Measurements from ENCODE around the gene UBASH3A.

Gene UBASH3A

GRCh38 chr21:42475526-42476387 lies 72.1 kb downstream of the UBASH3A start:
- H3K27me3 ChIP-seq (ENCODE audit: insufficient read depth, low read length), result no peaks in the 10 kb centered on the region
- H3K9ac ChIP-seq (ENCODE audit: low read depth, low read length), result no peak overlapping the region
- H3K4me3 ChIP-seq (ENCODE audit: low read length), result no peak overlapping the region
- H3K9me3 ChIP-seq (ENCODE audit: insufficient read depth, low read depth, low read length), result no peaks in the 10 kb centered on the region
- H3K36me3 ChIP-seq (ENCODE audit: insufficient read depth, low read depth, low read length), result no peaks in the 10 kb centered on the region
- no peak overlapping the region for H3K27ac ChIP-seq (ENCODE audit: low read length)
- peaks cover 10% of the 10 kb centered on the region for H3K4me1 ChIP-seq (ENCODE audit: insufficient read depth, low read length)

GRCh38 chr21:42476388-42477331 lies 73.0 kb downstream of the UBASH3A start:
- no peaks in the 10 kb centered on the region for H3K27me3 ChIP-seq (ENCODE audit: insufficient read depth, low read length)
- no peak overlapping the region for H3K27ac ChIP-seq (ENCODE audit: low read length)
- H3K36me3 ChIP-seq (ENCODE audit: insufficient read depth, low read depth, low read length), result no peaks in the 10 kb centered on the region
- H3K9ac ChIP-seq (ENCODE audit: low read depth, low read length), result no peak overlapping the region
- no peak overlapping the region for H3K4me3 ChIP-seq (ENCODE audit: low read length)
- peaks cover 10% of the 10 kb centered on the region for H3K4me1 ChIP-seq (ENCODE audit: insufficient read depth, low read length)
- no peaks in the 10 kb centered on the region for H3K9me3 ChIP-seq (ENCODE audit: insufficient read depth, low read depth, low read length)

- Histone ChIP-seq H3K4me3 (ENCODE audit: low read length) (no peak overlapping the region), H3K4me1 (ENCODE audit: insufficient read depth, low read length) (peaks cover 10% of the 10 kb centered on the region), H3K27me3 (ENCODE audit: insufficient read depth, low read length) (no peaks in the 10 kb centered on the region), H3K9me3 (ENCODE audit: insufficient read depth, low read depth, low read length) (no peaks in the 10 kb centered on the region), H3K9ac (ENCODE audit: low read depth, low read length) (no peak overlapping the region), H3K36me3 (ENCODE audit: insufficient read depth, low read depth, low read length) (no peaks in the 10 kb centered on the region), H3K27ac (ENCODE audit: low read length) (no peak overlapping the region)
These were observed 74.8 kb downstream of the UBASH3A start for GRCh38 chr21:42478504-42478903.

GRCh38 chr21:42479582-42479981 lies 75.9 kb downstream of the UBASH3A start:
- Histone ChIP-seq H3K36me3 (ENCODE audit: insufficient read depth, low read depth, low read length) (no peaks in the 10 kb centered on the region), H3K4me1 (ENCODE audit: insufficient read depth, low read length) (peaks cover under 1% of the 10 kb centered on the region; the same call in 1 of the 2 replicates), H3K4me3 (ENCODE audit: low read length) (no peak overlapping the region), H3K27ac (ENCODE audit: low read length) (no peak overlapping the region), H3K27me3 (ENCODE audit: insufficient read depth, low read length) (no peaks in the 10 kb centered on the region), H3K9ac (ENCODE audit: low read depth, low read length) (no peak overlapping the region), H3K9me3 (ENCODE audit: insufficient read depth, low read depth, low read length) (no peaks in the 10 kb centered on the region)

- Histone ChIP-seq H3K27me3 (ENCODE audit: insufficient read depth, low read length) (no peaks in the 10 kb centered on the region), H3K36me3 (ENCODE audit: insufficient read depth, low read depth, low read length) (no peaks in the 10 kb centered on the region), H3K9ac (ENCODE audit: low read depth, low read length) (no peak overlapping the region), H3K27ac (ENCODE audit: low read length) (no peak overlapping the region), H3K4me1 (ENCODE audit: insufficient read depth, low read length) (no peaks in the 10 kb centered on the region), H3K4me3 (ENCODE audit: low read length) (no peak overlapping the region), H3K9me3 (ENCODE audit: insufficient read depth, low read depth, low read length) (no peaks in the 10 kb centered on the region)
These were observed 77.0 kb downstream of the UBASH3A start for GRCh38 chr21:42480736-42481135.

GRCh38 chr21:42481169-42481568 lies 77.5 kb downstream of the UBASH3A start:
- Histone ChIP-seq H3K4me1 (ENCODE audit: insufficient read depth, low read length) (no peaks in the 10 kb centered on the region), H3K27ac (ENCODE audit: low read length) (no peak overlapping the region), H3K36me3 (ENCODE audit: insufficient read depth, low read depth, low read length) (no peaks in the 10 kb centered on the region), H3K4me3 (ENCODE audit: low read length) (no peak overlapping the region), H3K9me3 (ENCODE audit: insufficient read depth, low read depth, low read length) (no peaks in the 10 kb centered on the region), H3K27me3 (ENCODE audit: insufficient read depth, low read length) (no peaks in the 10 kb centered on the region), H3K9ac (ENCODE audit: low read depth, low read length) (no peak overlapping the region)

- Histone ChIP-seq H3K27me3 (ENCODE audit: insufficient read depth, low read length) (no peaks in the 10 kb centered on the region; the same call in 1 of the 2 replicates), H3K27ac (ENCODE audit: low read length) (no peak overlapping the region), H3K36me3 (ENCODE audit: insufficient read depth, low read depth, low read length) (no peaks in the 10 kb centered on the region), H3K4me3 (ENCODE audit: low read length) (no peak overlapping the region), H3K9ac (ENCODE audit: low read depth, low read length) (no peak overlapping the region), H3K9me3 (ENCODE audit: insufficient read depth, low read depth, low read length) (no peaks in the 10 kb centered on the region), H3K4me1 (ENCODE audit: insufficient read depth, low read length) (no peaks in the 10 kb centered on the region)
These were observed 81.3 kb downstream of the UBASH3A start for GRCh38 chr21:42484966-42485365.

GRCh38 chr21:42486072-42486471 lies 82.4 kb downstream of the UBASH3A start:
- H3K9ac ChIP-seq (ENCODE audit: low read depth, low read length), result no peak overlapping the region
- H3K36me3 ChIP-seq (ENCODE audit: insufficient read depth, low read depth, low read length), result no peaks in the 10 kb centered on the region
- no peak overlapping the region for H3K4me3 ChIP-seq (ENCODE audit: low read length)
- no peaks in the 10 kb centered on the region for H3K4me1 ChIP-seq (ENCODE audit: insufficient read depth, low read length)
- no peaks in the 10 kb centered on the region; the same call in 1 of the 2 replicates for H3K27me3 ChIP-seq (ENCODE audit: insufficient read depth, low read length)
- H3K9me3 ChIP-seq (ENCODE audit: insufficient read depth, low read depth, low read length), result no peaks in the 10 kb centered on the region
- H3K27ac ChIP-seq (ENCODE audit: low read length), result no peak overlapping the region

- Histone ChIP-seq H3K9ac (ENCODE audit: low read depth, low read length) (no peak overlapping the region), H3K9me3 (ENCODE audit: insufficient read depth, low read depth, low read length) (no peaks in the 10 kb centered on the region), H3K27me3 (ENCODE audit: insufficient read depth, low read length) (no peaks in the 10 kb centered on the region; the same call in 1 of the 2 replicates), H3K27ac (ENCODE audit: low read length) (no peak overlapping the region), H3K36me3 (ENCODE audit: insufficient read depth, low read depth, low read length) (no peaks in the 10 kb centered on the region), H3K4me1 (ENCODE audit: insufficient read depth, low read length) (no peaks in the 10 kb centered on the region), H3K4me3 (ENCODE audit: low read length) (no peak overlapping the region)
These were observed 82.8 kb downstream of the UBASH3A start for GRCh38 chr21:42486531-42486930.

GRCh38 chr21:42489006-42489563 lies 85.4 kb downstream of the UBASH3A start:
- Histone ChIP-seq H3K27me3 (ENCODE audit: insufficient read depth, low read length) (no peaks in the 10 kb centered on the region; the same call in 1 of the 2 replicates), H3K9me3 (ENCODE audit: insufficient read depth, low read depth, low read length) (no peaks in the 10 kb centered on the region), H3K4me3 (ENCODE audit: low read length) (no peak overlapping the region), H3K36me3 (ENCODE audit: insufficient read depth, low read depth, low read length) (no peaks in the 10 kb centered on the region), H3K27ac (ENCODE audit: low read length) (no peak overlapping the region), H3K9ac (ENCODE audit: low read depth, low read length) (no peak overlapping the region), H3K4me1 (ENCODE audit: insufficient read depth, low read length) (peaks cover 5% of the 10 kb centered on the region; the same call in 1 of the 2 replicates)

GRCh38 chr21:42489991-42490390 lies 86.3 kb downstream of the UBASH3A start:
- no peak overlapping the region for H3K27ac ChIP-seq (ENCODE audit: low read length)
- peaks cover 2% of the 10 kb centered on the region for H3K27me3 ChIP-seq (ENCODE audit: insufficient read depth, low read length)
- H3K4me3 ChIP-seq (ENCODE audit: low read length), result no peak overlapping the region
- H3K9me3 ChIP-seq (ENCODE audit: insufficient read depth, low read depth, low read length), result no peaks in the 10 kb centered on the region
- H3K9ac ChIP-seq (ENCODE audit: low read depth, low read length), result no peak overlapping the region
- no peaks in the 10 kb centered on the region for H3K36me3 ChIP-seq (ENCODE audit: insufficient read depth, low read depth, low read length)
- peaks cover 5% of the 10 kb centered on the region; the same call in 1 of the 2 replicates for H3K4me1 ChIP-seq (ENCODE audit: insufficient read depth, low read length)

All from iPS-20b (cell line).